SJCRH30 (cell line): ENCODE measurements around the gene LRRC3C. TPM values are rescaled to one million over a fixed set of nuclear protein-coding genes. Genes with fewer than 3 reads are reported as not detected.

ENCODE experiments used
- total RNA-seq: library from RNA; depleted of rRNA; stranded (reverse); fragments of >200 nt; shearing (Covaris generic); gene quantifications from 2 replicates; pipeline ENCODE4 v1.2.3, GENCODE V29; 2014; rRNA removed

Gene LRRC3C
- total RNA-seq, 1 experiment from 2014 or later, result not detected

Other genes starting within 250 kb of the LRRC3C start
- 1.9 and 3.1 TPM in 2 replicates for gene PGAP3, start 239.7 kb upstream of the LRRC3C start, total RNA-seq
- 8.7 and 9.1 TPM in 2 replicates for gene ERBB2, start 227.7 kb upstream of the LRRC3C start, total RNA-seq
- gene MIEN1, start 197.2 kb upstream of the LRRC3C start, total RNA-seq, result 23.6 and 25.8 TPM in 2 replicates
- gene GRB7, start 189.8 kb upstream of the LRRC3C start, total RNA-seq, result not detected in 2 replicates
- not detected in 2 replicates for gene IKZF3, start 63.4 kb upstream of the LRRC3C start, total RNA-seq
- gene ZPBP2, start 59.5 kb upstream of the LRRC3C start, total RNA-seq, result not detected in 2 replicates
- gene GSDMB, start 9.1 kb upstream of the LRRC3C start, total RNA-seq, result 1.9 and 2.1 TPM in 2 replicates
- gene ORMDL3, start 131 bp upstream of the LRRC3C start, total RNA-seq, result 27.5 and 27.8 TPM in 2 replicates
- gene GSDMA, start 35.3 kb downstream of the LRRC3C start, total RNA-seq, result not detected in 2 replicates
- 128 and 129 TPM in 2 replicates for gene PSMD3, start 53.1 kb downstream of the LRRC3C start, total RNA-seq
- 0.55 and 1.4 TPM in 2 replicates for gene CSF3, start 87.7 kb downstream of the LRRC3C start, total RNA-seq
- 41.8 and 55.0 TPM in 2 replicates for gene MED24, start 126.7 kb downstream of the LRRC3C start, total RNA-seq
- 13.3 and 14.4 TPM in 2 replicates for gene THRA, start 135.2 kb downstream of the LRRC3C start, total RNA-seq
- 1.0 and 1.4 TPM in 2 replicates for gene NR1D1, start 172.9 kb downstream of the LRRC3C start, total RNA-seq
- gene MSL1, start 194.2 kb downstream of the LRRC3C start, total RNA-seq, result 72.9 and 76.1 TPM in 2 replicates
- gene CASC3, start 212.8 kb downstream of the LRRC3C start, total RNA-seq, result 53.8 and 58.5 TPM in 2 replicates
- 1.6 and 2.7 TPM in 2 replicates for gene RAPGEFL1, start 249.7 kb downstream of the LRRC3C start, total RNA-seq